ENCODE results near the gene LAMA5. TPM values are rescaled to one million over a fixed set of nuclear protein-coding genes. Genes with fewer than 3 reads are reported as not detected.

Gene LAMA5
- total RNA-seq, 1 donor, result 1.6 TPM

DNA sequence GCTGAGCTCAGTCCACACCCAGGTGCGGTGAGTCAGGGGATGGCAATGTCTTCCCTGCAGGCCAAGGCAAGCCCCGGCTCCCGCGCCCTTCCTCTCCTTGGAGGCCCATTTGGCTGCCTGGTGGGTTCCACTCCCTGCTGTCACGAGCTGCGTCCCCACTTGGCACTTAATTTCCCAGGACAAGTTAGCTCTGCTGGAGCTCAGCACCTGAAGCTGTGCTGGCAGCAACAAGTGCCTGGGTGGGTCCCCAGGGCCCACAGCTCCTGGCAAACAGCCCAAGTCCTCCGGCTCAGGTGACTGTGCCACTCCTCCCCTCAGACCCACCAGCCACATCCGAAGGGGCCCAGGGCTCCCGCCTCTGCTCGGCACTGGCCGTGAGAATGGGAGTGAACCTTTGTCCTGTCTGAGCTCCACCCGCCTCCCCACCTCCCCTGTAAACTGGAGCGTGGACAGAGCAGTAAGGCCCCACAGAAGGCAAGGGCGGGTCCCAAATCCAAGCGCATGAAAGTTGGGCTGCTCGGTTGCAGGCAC lies 16.9 kb downstream of the LAMA5 start:
- no peak for DNase-seq (ENCODE audit: low read depth in 2 of 3, low spot score in 2 of 3)

GRCh38 chr20:62349556-62350097 lies 17.5 kb downstream of the LAMA5 start:
- no peak for DNase-seq (ENCODE audit: low read depth in 2 of 3, low spot score in 2 of 3)

DNA sequence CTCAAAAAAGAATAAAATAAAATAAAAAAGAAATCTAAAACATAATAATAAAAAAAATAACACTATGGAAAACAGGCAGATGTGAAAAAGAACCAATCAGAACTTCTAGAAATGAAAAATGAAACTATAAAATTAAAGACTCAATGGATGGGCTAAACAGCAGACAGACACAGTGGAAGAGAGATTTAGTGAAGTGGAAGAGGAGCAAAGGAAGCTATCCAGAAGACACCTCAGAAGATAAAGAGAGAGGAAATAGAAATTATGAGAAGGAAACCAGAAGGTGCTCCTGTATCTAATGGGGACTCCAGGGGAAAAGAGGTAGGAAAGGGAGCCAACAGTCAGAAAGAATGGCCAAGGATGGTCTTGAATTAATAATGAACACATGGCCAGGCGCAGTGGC lies 18.5 kb downstream of the LAMA5 start:
- no peak for DNase-seq (ENCODE audit: low read depth in 2 of 3, low spot score in 2 of 3)

DNA sequence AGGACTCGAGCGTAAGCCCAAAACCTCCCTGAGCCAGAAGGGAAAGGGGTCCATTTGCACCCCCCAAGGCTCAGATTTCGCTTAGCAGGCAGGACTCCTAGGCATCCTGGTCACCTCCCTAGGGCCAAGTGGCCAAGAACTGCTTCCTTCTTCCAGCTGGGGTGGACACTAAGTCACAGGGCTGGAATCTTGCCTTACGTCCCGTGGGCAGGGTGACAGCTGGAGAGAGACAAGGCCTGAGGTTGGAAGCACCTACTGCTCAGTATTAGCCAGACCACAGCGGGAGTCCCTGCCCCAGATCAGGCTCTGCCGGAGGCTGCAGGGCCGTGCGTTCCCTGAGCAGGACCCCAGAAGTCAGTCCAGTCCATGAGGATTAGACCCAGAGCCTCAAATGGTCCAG lies 19.7 kb downstream of the LAMA5 start:
- DNase-seq (ENCODE audit: low read depth in 2 of 3, low spot score in 2 of 3), result no peak

DNA sequence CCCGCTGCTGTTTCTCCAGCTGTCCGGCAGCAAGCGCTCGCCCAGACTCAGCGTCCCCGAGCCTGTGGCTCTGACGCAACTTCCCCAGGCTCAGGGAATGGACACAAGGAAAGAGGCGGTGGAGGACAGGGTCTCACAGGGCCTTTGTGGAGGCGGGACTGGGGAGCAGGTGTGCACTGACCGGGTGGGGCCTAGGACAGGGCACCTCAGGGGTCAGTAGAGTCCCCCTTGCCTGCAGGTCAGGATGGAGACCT lies 20.0 kb downstream of the LAMA5 start:
- DNase-seq (ENCODE audit: low read depth in 2 of 3, low spot score in 2 of 3), result no peak

- DNase-seq (ENCODE audit: low read depth in 2 of 3, low spot score in 2 of 3), result no peak
These were observed 20.5 kb downstream of the LAMA5 start for GRCh38 chr20:62346398-62347150.

DNA sequence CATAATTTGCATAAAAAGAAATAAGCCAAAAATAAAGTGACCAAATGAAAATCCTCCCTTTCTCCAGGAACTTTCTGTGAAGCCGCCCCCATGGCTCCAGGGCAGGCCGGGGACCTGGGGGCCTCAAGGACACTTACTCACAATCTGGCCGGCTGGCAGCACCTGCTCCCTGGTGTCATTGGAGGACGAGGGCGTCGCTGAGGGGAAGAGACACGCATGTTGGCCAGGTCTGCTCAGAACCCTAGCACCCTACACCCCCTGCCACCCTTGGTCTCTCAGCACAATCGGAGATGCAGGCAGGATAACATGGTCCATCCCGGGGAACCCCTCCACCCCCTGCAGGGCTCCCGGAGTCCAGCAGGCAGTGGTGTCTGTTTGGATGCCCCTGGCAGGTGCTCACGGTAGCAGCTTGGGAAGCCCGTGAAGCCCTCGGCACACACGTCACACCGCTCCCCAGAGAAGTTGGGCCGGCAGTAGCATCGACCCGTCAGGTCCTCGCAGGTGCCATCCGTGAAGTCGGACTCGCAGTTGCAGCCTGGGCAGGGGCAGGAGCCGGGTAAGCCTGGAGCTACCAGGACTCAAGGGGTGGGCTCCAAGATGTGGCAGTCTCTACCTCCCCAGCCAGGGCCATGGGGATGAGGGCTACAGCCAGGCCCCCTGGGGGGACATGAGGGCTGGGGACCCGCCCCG lies 21.3 kb downstream of the LAMA5 start:
- DNase-seq (ENCODE audit: low read depth in 2 of 3, low spot score in 2 of 3), result no peak

DNA sequence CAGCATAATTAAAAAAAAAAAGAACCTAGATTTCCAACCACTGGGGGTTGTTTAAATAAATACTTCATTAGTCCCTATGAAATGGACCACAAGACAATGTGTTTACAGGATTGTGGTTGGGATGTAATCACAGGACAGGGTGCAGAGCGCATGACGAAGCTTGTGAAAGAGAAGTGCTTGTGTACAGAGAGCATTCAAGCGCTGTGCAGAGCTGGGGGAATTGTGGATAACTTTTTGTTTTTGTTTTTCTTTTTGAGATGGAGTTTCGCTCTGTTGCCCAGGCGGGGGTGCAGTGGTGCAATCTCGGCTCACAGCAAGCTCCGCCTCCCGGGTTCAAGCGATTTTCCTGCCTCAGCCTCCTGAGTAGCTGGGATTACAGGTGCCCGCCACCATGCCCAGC lies 22.3 kb downstream of the LAMA5 start:
- no peak for DNase-seq (ENCODE audit: low read depth in 2 of 3, low spot score in 2 of 3)

DNA sequence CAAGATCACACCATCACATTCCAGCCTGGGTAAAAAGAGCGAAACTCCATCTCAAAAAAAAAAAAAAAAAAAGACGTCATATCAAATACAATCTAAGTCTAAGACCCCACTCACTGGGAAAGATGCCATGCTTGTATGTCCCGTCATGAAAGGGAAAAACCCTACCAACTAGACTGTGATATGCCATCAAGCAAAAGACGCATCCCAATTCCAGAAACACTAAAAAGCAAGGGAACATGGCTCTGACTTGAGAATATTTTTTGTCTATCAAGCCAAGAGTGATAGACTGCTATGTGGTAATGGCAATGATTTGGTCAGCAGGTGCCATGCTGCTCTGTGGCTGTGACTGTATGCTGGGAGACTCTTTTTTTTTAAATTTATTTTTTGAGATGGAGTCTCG lies 23.0 kb downstream of the LAMA5 start:
- DNase-seq (ENCODE audit: low read depth in 2 of 3, low spot score in 2 of 3), result no peak

- DNase-seq (ENCODE audit: low read depth in 2 of 3, low spot score in 2 of 3), result no peak
These were observed 24.2 kb downstream of the LAMA5 start for GRCh38 chr20:62342910-62343309.

GRCh38 chr20:62339647-62340062 lies 27.5 kb downstream of the LAMA5 start:
- DNase-seq (ENCODE audit: low read depth in 2 of 3, low spot score in 2 of 3), result no peak

DNA sequence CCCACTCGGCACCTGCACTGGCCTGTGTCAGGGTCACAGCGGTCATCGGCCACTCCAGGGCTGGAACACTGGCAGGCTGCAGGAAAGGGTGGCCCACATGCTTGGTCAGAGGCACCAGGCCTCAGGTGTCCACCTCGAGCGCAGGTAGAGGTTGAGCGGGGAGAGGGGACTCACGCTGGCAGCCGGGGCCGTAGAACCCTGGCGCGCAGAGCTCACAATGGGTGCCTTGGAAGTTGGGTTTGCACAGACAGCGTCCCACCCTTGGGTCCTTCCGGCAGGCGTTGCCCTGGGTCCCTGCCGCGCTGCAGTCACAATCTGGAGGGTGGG lies 28.9 kb downstream of the LAMA5 start:
- no peak for DNase-seq (ENCODE audit: low read depth in 2 of 3, low spot score in 2 of 3)

- DNase-seq (ENCODE audit: low read depth in 2 of 3, low spot score in 2 of 3), result no peak
These were observed 29.4 kb downstream of the LAMA5 start for GRCh38 chr20:62337558-62338293.

GRCh38 chr20:62336775-62337557 lies 30.1 kb downstream of the LAMA5 start:
- DNase-seq (ENCODE audit: low read depth in 2 of 3, low spot score in 2 of 3), result no peak

- no peak for DNase-seq (ENCODE audit: low read depth in 2 of 3, low spot score in 2 of 3)
These were observed 30.8 kb downstream of the LAMA5 start for GRCh38 chr20:62336329-62336728.

GRCh38 chr20:62335532-62335931 lies 31.6 kb downstream of the LAMA5 start:
- DNase-seq (ENCODE audit: low read depth in 2 of 3, low spot score in 2 of 3), result no peak

DNA sequence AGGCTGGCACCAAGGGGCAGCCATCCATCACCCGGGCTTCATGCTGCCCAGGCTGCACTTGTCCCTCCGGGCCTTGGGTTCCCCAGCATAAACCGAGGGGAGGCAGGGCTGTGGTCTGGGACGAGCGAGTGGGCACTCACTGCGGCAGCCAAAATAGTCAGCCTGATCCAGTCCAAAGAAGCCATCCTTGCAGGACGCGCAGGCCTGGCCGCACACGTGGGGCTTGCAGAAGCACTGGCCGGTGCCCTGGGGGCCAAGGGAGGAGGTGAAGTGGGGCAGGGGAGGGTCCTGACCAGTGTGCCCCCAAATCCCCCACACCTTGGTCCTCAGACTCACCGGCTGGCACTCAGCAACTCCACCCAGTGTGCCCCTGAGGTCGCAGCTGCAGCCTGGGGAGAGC lies 32.2 kb downstream of the LAMA5 start:
- no peak for DNase-seq (ENCODE audit: low read depth in 2 of 3, low spot score in 2 of 3)

DNA sequence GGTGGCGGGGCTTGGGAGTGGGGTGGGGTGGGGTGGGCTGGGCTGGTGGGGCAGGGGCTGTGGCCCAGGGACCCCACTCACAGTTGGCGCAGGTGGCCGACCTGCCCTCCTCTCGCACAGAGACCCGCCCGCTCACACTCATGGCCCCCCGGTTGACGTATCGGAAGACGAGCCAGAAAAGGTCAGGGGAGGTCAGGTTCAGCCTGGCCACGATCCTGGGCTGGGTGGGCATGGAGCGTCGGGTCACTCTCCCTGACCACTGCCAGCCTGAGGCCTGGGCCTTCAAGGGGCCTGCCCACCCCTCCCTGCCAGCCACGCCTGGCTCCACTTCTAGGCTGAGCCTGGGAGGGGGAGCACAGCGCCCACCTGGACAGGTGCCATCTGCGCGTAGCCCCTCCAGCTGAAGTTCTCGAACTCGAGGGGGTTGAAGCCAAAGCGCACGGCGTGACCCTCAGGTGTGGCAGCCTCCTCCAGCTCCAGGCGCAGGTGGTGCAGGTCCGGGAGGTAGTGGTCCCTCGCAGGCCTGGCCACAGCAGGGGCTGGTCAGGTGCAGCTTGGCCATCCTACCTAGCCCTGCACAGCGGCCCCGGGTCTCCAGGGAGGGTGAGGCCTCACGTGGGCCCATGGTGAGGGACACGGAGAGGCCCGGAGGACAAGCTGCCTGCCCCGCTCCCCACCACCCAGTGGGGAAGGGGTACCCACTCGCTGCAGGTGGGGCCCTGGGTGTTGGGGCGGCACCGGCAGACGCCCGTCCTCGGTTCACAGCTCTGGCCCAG lies 33.1 kb downstream of the LAMA5 start:
- DNase-seq (ENCODE audit: low read depth in 2 of 3, low spot score in 2 of 3), result no peak

DNA sequence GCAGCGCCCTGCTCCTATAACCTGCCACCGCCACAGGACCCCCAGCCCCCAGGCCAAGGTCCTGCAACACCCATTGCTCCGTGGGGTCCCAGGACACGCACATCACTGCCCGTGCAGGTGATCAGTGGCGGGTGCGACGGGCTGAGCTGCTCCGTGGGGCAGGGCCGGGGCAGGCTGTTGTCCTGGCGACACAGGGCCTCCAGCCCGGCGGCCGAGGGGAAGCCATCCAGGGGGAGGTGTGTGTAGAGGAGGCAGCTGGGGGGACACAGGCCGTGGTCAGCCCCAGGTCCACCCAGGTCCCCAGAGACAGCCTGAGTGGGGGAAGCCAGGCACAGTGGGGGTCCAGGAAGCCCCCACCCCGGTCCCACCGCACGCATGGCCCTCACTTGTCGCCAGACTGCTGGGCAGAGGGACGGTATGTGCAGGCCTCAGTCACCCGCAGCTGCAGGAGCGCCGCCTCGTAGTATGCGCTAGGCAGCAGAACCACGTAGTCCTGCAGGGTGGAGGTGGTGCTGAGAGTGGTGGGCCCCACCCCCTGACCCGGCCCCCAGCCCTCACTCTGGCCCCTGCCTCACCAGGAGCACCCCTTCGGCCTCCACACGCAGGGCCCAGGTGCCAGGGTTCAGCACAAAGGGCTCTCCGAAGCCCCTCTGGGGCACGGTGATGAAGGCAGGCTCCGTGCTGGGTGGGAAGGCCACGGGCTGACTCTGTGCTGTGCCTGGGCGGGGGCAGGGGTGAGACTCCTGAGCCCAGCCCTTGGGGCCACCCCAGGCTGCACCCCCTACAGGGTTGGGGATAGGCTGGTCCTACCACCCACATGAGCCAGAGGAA lies 33.9 kb downstream of the LAMA5 start:
- no peak for DNase-seq (ENCODE audit: low read depth in 2 of 3, low spot score in 2 of 3)

Measured in hematopoietic multipotent progenitor cell (in vitro differentiated cells).